ENCODE measurements around the gene SLC35A1. TPM values are rescaled to one million over a fixed set of nuclear protein-coding genes. Genes with fewer than 3 reads are reported as not detected.

SLC35A1 gene
- total RNA-seq, 1 experiment from 2014 or later: 9.9 TPM

DNA sequence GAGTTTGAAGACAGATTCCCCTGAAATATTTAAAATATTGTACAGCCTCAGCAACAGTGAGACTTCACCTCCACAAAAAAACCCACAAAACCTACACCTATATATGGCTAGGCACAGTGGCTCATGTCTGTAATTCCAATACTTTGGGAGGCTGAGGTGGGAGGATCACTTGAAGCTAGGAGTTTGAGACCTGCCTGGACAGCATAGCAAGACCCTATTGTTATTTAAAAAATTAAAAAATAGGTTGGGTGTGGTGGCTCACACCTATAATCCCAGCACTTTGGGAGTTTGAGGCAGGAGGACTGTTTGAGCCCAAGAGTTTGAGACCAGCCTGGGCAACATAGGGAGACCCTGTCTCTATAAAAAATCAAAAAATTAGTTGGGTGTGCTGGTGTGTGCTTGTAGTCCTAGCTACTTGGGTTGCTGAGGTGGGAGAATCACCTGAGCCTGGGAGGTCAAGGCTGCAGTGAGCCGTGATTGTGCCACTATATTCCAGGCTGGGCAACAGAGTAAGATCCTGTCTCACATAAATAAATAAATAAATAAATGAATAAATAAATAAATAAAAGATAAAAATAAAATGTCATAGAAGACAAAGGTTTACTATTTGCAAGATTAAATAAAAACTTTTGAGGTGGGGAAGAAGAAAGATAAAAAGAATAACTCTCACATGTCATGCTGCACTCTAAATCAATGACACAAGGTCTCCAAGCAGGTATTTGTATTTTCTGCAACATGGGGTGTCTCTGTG lies 65.9 kb downstream of the SLC35A1 start:
- CTCF ChIA-PET: no interaction called here

DNA sequence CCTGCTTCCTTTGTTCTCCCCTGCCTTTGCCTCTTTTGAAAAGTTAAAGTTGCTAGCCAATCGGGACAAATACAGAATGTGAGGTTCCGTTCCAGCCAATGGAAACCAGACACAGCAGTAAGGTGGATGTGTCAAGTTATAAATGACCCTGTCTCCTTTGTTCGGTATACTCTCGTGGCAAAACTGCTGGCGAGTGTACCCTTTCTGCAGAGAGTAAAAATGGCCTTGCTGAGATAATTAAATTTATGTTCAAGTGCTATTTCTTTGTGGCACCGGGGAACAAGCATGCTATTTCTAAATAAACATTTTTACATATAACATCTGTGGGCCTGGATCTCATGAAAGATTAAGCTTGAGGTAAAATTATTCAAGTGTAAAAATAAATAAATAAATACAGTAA lies 66.8 kb downstream of the SLC35A1 start:
- Histone ChIP-seq H3K79me2 (ENCODE audit: low read length) (no peaks in the 10 kb centered on the region), H3K4me3 (ENCODE audit: low read length) (no peak overlapping the region), H3K27ac (ENCODE audit: low read length) (no peak overlapping the region), H3K27me3 (ENCODE audit: low read length) (no peaks in the 10 kb centered on the region), H3K36me3 (ENCODE audit: low read depth, low read length) (peaks cover 30% of the 10 kb centered on the region), H3K4me1 (ENCODE audit: insufficient read depth, low read length) (no peaks in the 10 kb centered on the region), H3K9me2 (replicated peaks; ENCODE audit: low read length) (no peaks in the 10 kb centered on the region), H4K20me1 (ENCODE audit: low read length) (no peaks in the 10 kb centered on the region), H3K9me3 (ENCODE audit: low read length) (no peaks in the 10 kb centered on the region), H3K4me2 (ENCODE audit: low read length) (no peak overlapping the region), H3F3A (ENCODE audit: low read length, unreplicated experiment) (no peaks in the 10 kb centered on the region), H3K9ac (ENCODE audit: low read length) (no peak overlapping the region), H2AFZ (ENCODE audit: low read length) (no peak overlapping the region)
- no TSS peak for BruUV-seq (replicated peaks)
- DNase-seq (no peak), ATAC-seq (no peak)
- ChIA-PET CTCF (no interaction called here), POLR2A (ENCODE audit: unreplicated experiment) (no interaction called here)
- intact Hi-C loops (cut with micrococcal nuclease): no loop called here
- TF ChIP-seq EZH2 (IDR thresholded peaks at IDR 0.05; ENCODE audit: low read length, unreplicated experiment): no peak

More for the DNA sequence above, 65.9 kb downstream of the SLC35A1 start:
- no TSS peak for BruUV-seq (replicated peaks)
- no peak for ATAC-seq
- Histone ChIP-seq H3F3A (ENCODE audit: low read length, unreplicated experiment) (no peaks in the 10 kb centered on the region), H4K20me1 (ENCODE audit: low read length) (no peaks in the 10 kb centered on the region), H3K27ac (ENCODE audit: low read length) (no peak overlapping the region), H3K9ac (ENCODE audit: low read length) (no peak overlapping the region), H3K27me3 (ENCODE audit: low read length) (no peaks in the 10 kb centered on the region), H3K36me3 (ENCODE audit: low read depth, low read length) (peaks cover 29% of the 10 kb centered on the region), H2AFZ (ENCODE audit: low read length) (no peak overlapping the region), H3K4me2 (ENCODE audit: low read length) (no peak overlapping the region), H3K9me3 (ENCODE audit: low read length) (no peaks in the 10 kb centered on the region), H3K9me2 (replicated peaks; ENCODE audit: low read length) (no peaks in the 10 kb centered on the region), H3K4me3 (ENCODE audit: low read length) (no peak overlapping the region), H3K4me1 (ENCODE audit: insufficient read depth, low read length) (no peaks in the 10 kb centered on the region), H3K79me2 (ENCODE audit: low read length) (no peaks in the 10 kb centered on the region)
- DNase-seq: no peak
- intact Hi-C loops (cut with micrococcal nuclease): no loop called here
- POLR2A ChIA-PET (ENCODE audit: unreplicated experiment): no interaction called here
- TF ChIP-seq CTCF (conservative IDR thresholded peaks at IDR 0.05; ENCODE audit: low read depth, low read length) (no peak), EZH2 (IDR thresholded peaks at IDR 0.05; ENCODE audit: low read length, unreplicated experiment) (no peak), EZH2phosphoT487 (IDR thresholded peaks at IDR 0.05; ENCODE audit: borderline replicate concordance, low read length) (no peak)

DNA sequence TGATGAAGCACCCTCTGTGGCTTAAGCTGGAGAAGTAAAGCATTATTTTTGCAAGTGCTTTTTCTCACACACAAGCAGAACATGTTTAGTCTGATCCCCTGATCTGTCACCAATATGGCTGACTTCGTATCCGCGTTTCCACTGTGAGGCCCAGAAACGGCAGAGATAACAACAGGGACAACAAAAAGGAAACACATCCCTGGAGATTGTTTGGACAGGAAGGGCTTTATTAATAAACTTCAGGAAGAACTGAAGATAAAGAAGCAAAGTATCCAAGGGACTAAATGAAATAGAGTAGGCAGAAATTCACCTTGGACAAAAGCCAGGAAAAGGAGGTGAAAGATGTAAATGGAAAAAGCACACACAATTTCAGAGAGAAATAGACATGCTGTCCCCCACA lies 67.8 kb downstream of the SLC35A1 start:
- Histone ChIP-seq H3K9ac (ENCODE audit: low read length) (no peak overlapping the region), H3K9me3 (ENCODE audit: low read length) (no peaks in the 10 kb centered on the region), H3K9me2 (replicated peaks; ENCODE audit: low read length) (no peaks in the 10 kb centered on the region), H3K4me2 (ENCODE audit: low read length) (no peak overlapping the region), H3K36me3 (ENCODE audit: low read depth, low read length) (peaks cover 36% of the 10 kb centered on the region), H4K20me1 (ENCODE audit: low read length) (no peaks in the 10 kb centered on the region), H3K4me1 (ENCODE audit: insufficient read depth, low read length) (no peaks in the 10 kb centered on the region), H2AFZ (ENCODE audit: low read length) (no peak overlapping the region), H3K79me2 (ENCODE audit: low read length) (no peaks in the 10 kb centered on the region), H3K4me3 (ENCODE audit: low read length) (no peak overlapping the region), H3F3A (ENCODE audit: low read length, unreplicated experiment) (no peaks in the 10 kb centered on the region), H3K27me3 (ENCODE audit: low read length) (no peaks in the 10 kb centered on the region), H3K27ac (ENCODE audit: low read length) (no peak overlapping the region)
- intact Hi-C loops (cut with micrococcal nuclease): no loop called here
- ChIA-PET CTCF (no interaction called here), POLR2A (ENCODE audit: unreplicated experiment) (no interaction called here)
- TF ChIP-seq EZH2 (IDR thresholded peaks at IDR 0.05; ENCODE audit: low read length, unreplicated experiment) (no peak), CTCF (conservative IDR thresholded peaks at IDR 0.05; ENCODE audit: low read depth, low read length) (no peak)
- no TSS peak for BruUV-seq (replicated peaks)
- DNase-seq (no peak), ATAC-seq (no peak)
